ENCODE data around the gene MZT2A.
"Not testable (repeated sequence)": the region's sequence is repeated elsewhere in the genome, so short reads cannot be mapped to it uniquely, and the experiment has no call there.

DNA sequence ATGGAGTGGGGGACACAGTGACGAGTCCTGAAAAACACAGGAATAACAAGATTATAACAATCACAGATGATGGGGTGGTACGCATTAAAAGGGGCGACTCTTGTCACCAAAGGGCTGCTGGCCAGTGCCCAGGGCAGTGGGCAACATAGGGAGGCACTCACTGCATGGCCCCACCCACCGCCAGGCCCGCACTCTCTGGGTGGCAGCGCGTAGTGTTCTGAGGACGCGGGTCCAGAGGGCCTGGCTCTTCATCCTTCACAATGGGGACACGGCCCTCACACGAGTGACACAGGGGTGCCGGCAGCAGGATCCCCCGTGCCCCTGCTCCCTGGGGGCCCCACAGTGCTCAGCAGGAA, 42.1 kb upstream of the MZT2A start:
- TF ChIP-seq ZNF274 (IDR thresholded peaks at IDR 0.05; ENCODE audit: low read depth, low read length); YY1 (IDR thresholded peaks at IDR 0.05; ENCODE audit: insufficient read depth, insufficient read length); SUZ12 (IDR thresholded peaks at IDR 0.05; ENCODE audit: extremely low read depth, insufficient read depth, insufficient read length): not testable (repeated sequence)
